Activated T-cell treated with anti-CD3 and anti-CD28 coated beads, Interleukin-2, amount 50 U/mL, for 72 hours (primary cell): ENCODE results near the gene DSCAML1. TPM values are rescaled to one million over a fixed set of nuclear protein-coding genes. Genes with fewer than 3 reads are reported as not detected.

Experiments
- ATAC-seq, 2 donors: fragments of 150-1000 bp; cut with Tn5 transposase; replicated peaks in 1 of 2; 2 replicates each; pipeline ENCODE4 v1.10.0; 2021; ENCODE audit warnings: moderate library complexity in 2 of 2, mild to moderate bottlenecking in 1 of 2
- DNase-seq, 2 donors: peaks; one replicate each; pipeline ENCODE4 v3.0.0; 2021 to 2022; ENCODE audit warnings: mixed read lengths in 1 of 2
- H3K27ac Mint-ChIP-seq: one replicate; pipeline ENCODE4 v1.8.0; 2022; ENCODE audit warnings: mild to moderate bottlenecking, moderate library complexity, mixed read lengths
- H3K27me3 Mint-ChIP-seq: one replicate; pipeline ENCODE4 v1.8.0; 2022; ENCODE audit warnings: low read depth, mixed read lengths
- H3K36me3 Mint-ChIP-seq, 2 donors: one replicate each; pipeline ENCODE4 v1.8.0; 2022; ENCODE audit warnings: mixed read lengths in 2 of 2, mild to moderate bottlenecking in 1 of 2; ENCODE audit not compliant: insufficient read depth in 2 of 2
- H3K4me1 Mint-ChIP-seq: one replicate; pipeline ENCODE4 v1.8.0; 2022; ENCODE audit warnings: low read depth, mixed read lengths
- H3K4me3 Mint-ChIP-seq, 2 donors: one replicate each; pipeline ENCODE4 v1.8.0; 2022; ENCODE audit warnings: mild to moderate bottlenecking in 2 of 2, mixed read lengths in 2 of 2, moderate library complexity in 2 of 2
- H3K9me3 Mint-ChIP-seq, 2 donors: one replicate each; pipeline ENCODE4 v1.8.0; 2022; ENCODE audit warnings: mixed read lengths in 2 of 2
- total RNA-seq, 2 donors: library from RNA; stranded (reverse); gene quantifications; one replicate each; pipeline ENCODE4 v1.2.3, GENCODE V29; 2022

The DSCAML1 gene
- total RNA-seq, 2 donors from 2014 or later = 1.5 to 2.5 TPM

DNA sequence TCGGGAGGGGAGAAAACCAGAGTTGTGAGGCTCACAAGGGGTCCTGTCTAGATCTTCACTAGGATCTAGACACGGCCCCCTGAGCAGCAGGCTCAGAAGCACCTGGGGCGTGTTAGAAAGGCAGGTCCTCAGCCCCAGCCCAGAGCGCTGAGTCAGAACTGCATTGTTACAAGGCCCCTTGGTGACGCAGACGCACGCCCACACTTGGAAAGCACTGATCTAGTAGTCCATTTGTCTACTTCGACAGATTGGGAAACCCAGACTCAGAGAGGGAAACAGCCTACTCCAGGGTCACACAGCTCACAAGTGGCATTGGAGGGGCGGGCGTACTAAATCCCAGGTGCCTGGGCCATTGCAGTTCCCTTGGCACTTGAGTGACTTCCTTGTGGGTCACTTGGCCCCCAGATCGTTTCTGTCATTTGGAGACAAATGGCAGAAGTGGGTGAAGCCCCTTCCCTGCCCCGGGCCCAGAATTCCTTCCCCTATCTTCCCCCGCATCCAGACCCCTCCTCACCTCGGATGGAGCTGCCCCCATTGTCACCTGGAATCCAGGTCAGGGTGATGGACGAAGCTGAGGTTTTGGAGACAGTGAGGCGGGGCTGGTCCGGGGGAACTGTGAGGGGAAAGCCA is 358.5 kb downstream of the DSCAML1 start:
- Mint-ChIP-seq H3K27me3 (peaks cover 8% of the 10 kb centered on the region), H3K9me3 (no peaks in the 10 kb centered on the region), H3K4me1 (no peaks in the 10 kb centered on the region), H3K36me3 (no peaks in the 10 kb centered on the region), H3K4me3 (peak overlapping the region in 1 of 2 donors; percentile 18), H3K27ac (no peak overlapping the region)
- peak; percentile 44 to 62 for DNase-seq
- peak; percentile 80 to 95 for ATAC-seq

DNA sequence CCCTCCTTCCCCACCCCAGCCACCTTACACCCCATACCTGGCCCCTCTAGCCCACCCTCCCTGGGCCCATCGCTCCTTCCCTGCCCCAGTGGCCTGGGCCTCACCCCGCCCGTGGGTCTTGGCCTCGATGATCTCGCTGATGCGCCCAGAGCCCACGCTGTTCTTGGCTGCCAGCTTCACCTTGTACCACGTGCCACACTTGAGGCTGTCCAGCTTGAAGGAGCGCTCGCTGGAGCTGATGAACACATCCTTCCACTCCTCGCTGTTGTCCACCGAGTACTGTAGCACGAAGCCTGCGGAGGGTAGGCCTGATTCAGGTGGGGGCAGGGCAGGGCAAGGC is 359.3 kb downstream of the DSCAML1 start:
- Mint-ChIP-seq H3K27me3 (peaks cover 8% of the 10 kb centered on the region), H3K4me1 (no peaks in the 10 kb centered on the region), H3K4me3 (no peak overlapping the region), H3K27ac (no peak overlapping the region), H3K9me3 (no peaks in the 10 kb centered on the region), H3K36me3 (no peaks in the 10 kb centered on the region)
- DNase-seq (no peak), ATAC-seq (no peak)

DNA sequence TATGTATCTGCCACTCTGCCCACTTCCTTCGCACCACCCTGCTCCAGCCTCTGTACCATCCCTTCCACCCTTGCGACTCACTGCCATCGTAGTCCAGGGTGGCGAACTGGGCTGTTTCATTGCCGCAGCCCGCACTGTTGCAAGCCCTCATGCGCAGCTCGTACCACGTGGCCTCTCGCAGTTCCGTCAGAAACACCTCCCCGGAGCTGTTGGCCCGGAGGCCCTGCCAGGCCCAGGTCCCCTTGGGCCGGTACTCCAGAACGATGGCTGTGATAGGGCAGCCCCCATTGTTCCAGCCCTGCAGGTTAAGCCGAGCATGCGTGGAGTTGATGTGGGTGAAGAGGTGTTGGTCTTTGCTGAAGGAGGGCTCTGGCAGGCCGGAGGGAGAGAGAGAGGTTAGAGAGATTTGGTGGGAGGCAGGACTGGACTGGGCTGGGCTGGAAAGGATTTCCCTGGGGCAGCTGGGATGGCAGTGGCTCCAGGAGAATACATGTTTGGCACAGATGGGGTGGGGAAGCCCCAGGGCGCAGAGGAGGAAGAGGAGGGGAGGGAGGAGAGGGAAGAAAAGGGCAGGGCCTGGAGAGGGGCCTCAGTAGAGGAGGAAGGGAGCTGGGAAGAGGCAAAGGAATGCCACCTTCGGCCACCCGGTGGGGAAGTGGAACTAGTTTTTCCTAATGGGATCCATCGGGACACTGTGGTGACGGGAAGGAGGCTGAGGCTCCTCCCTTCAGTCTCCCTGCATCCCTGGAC is 359.8 kb downstream of the DSCAML1 start:
- Mint-ChIP-seq H3K4me1 (no peaks in the 10 kb centered on the region), H3K9me3 (no peaks in the 10 kb centered on the region), H3K27ac (no peak overlapping the region), H3K36me3 (no peaks in the 10 kb centered on the region), H3K4me3 (no peak overlapping the region), H3K27me3 (peaks cover 8% of the 10 kb centered on the region)
- DNase-seq (no peak), ATAC-seq (no peak)

DNA sequence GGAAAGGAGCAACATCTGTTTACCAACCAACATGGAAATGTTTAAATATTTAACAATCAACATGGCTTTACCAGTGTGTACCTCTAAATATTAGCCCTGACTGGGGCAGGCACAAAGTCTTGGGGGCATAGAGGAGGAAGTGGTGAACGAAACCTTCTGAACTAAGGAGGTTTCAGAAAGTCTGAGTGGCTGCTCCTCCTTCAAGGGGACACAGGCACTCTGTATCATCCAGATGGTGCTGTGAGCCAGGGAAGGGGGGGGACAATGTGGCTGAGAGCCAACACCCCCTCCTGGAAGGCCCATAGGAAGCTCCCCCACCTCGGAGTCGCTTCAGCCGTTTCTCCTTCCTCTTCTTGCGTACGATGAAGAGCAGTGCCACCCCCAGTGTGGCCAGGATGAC is 361.7 kb downstream of the DSCAML1 start:
- ATAC-seq (no peak), DNase-seq (no peak)
- H3K27ac Mint-ChIP-seq = no peak overlapping the region
- no peaks in the 10 kb centered on the region for H3K36me3 Mint-ChIP-seq
- H3K27me3 Mint-ChIP-seq = peaks cover 8% of the 10 kb centered on the region
- H3K9me3 Mint-ChIP-seq = no peaks in the 10 kb centered on the region
- no peak overlapping the region for H3K4me3 Mint-ChIP-seq
- no peaks in the 10 kb centered on the region for H3K4me1 Mint-ChIP-seq

DNA sequence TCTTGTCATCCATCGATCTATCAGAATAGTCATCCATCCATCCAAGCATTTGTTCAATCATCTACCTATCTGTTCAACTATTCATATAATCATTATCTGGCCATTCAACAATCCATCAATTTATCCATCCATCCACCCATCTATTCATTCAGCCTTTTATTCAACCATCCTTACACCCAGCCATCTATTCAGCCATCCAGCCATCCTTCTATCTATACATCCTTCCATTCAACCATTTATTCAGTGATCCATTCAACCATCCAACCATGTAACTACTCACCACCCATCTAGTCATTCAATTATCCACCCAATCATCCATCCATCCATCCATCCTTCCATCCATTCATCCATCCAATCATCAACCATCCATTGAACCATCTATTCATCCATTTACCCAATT is 362.5 kb downstream of the DSCAML1 start:
- H3K27me3 Mint-ChIP-seq = peaks cover 8% of the 10 kb centered on the region
- no peaks in the 10 kb centered on the region for H3K4me1 Mint-ChIP-seq
- H3K4me3 Mint-ChIP-seq = no peak overlapping the region
- H3K27ac Mint-ChIP-seq = no peak overlapping the region
- H3K9me3 Mint-ChIP-seq = no peaks in the 10 kb centered on the region
- no peak for ATAC-seq
- H3K36me3 Mint-ChIP-seq = no peaks in the 10 kb centered on the region
- DNase-seq = no peak

DNA sequence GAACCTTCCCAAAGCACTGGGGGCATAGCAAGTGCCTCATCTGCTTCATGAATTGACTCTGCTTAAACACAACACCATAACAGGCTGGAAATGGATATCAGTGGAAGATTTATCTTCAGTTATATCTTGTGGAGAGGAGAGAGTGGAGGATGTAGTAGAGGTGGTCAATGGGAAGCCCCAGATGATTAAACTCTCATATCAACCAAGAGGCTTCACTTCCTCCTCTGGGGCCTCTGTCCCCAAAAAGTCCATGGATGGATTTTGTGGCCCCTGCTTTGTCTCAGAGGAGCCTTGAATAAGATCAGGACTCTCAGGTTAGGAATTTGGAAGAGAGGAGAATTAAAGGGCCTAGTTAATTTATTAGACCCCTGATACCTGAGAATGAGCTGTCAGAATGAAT is 363.3 kb downstream of the DSCAML1 start:
- Mint-ChIP-seq H3K9me3 (no peaks in the 10 kb centered on the region), H3K27me3 (peaks cover 8% of the 10 kb centered on the region), H3K4me3 (no peak overlapping the region), H3K4me1 (no peaks in the 10 kb centered on the region), H3K27ac (no peak overlapping the region), H3K36me3 (no peaks in the 10 kb centered on the region)
- ATAC-seq = no peak
- DNase-seq = no peak

DNA sequence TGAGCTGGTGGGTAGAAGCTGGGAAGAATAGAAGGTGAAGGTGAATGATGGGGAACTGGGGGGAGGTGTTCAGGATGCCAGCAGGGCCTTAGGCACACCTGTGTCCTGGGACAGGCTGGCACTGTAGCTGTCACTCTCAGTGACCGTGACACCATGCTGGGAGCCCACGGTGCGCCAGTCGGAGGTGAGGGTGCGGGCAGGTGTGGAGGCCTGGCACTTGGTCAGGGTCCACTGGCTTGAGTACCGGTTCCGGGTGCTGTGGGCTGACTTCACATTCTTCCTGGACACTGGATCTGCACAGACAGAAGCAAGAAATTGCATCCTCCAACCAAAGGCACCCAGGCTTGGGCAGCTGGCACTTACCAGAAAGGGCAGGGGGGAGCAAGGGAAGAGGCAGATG is 365.6 kb downstream of the DSCAML1 start:
- Mint-ChIP-seq H3K4me3 (no peak overlapping the region), H3K9me3 (no peaks in the 10 kb centered on the region), H3K4me1 (no peaks in the 10 kb centered on the region), H3K27me3 (peaks cover 8% of the 10 kb centered on the region), H3K36me3 (no peaks in the 10 kb centered on the region), H3K27ac (no peak overlapping the region)
- ATAC-seq = no peak
- DNase-seq = no peak

DNA sequence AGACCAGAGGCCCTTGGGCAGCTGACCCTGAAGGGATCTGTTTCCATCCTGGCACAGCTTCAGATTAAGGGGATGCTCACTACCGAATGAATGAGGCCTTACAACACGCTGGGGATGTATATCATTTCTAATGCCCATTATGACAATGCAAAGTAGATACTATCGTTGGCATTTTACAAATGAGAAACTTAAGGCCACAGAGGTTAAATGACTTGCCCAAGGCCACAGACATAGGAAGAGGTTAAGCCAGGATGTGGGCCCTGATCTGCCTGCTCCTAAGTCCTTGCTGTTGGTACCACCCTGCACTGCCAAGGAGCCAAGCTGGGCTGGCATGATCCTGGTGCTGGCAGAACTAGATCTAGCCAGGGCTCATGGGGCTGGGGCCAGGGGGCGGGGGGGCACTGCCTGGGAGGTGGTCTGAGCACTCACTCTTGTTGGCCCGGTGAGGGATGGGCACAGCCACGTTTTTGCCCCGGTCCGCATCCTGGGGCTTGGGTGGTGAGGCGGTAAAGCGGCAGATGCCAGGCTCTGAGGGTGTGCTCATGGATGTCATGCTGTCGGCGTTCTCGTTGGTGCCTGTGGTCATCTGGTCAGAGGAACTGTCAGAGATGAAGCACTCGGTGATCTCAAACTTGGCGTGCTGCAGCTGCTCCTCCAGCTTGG is 366.6 kb downstream of the DSCAML1 start:
- Mint-ChIP-seq H3K4me1 (no peaks in the 10 kb centered on the region), H3K4me3 (no peak overlapping the region), H3K36me3 (no peaks in the 10 kb centered on the region), H3K27ac (no peak overlapping the region), H3K9me3 (no peaks in the 10 kb centered on the region), H3K27me3 (no peaks in the 10 kb centered on the region)
- ATAC-seq (peak in 1 of 2 donors; percentile 71), DNase-seq (no peak)

DNA sequence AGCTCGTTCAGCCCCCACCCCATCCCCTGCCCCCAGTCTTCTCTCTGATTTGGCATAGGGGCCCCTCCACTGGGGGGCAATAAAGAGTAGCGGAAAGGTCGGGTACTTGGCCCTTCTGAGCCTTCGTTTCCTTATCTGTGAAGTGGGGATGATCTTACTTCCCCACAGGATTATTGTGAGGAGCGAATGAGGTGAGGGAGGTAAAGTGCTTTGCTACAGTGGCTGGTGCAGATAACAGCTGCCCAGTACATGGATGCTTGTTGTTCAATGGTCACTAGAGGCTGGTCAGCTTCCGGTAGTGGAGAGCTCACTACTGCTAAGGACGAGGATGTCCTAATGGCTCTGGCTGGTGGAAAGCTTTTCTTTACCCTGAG is 368.2 kb downstream of the DSCAML1 start:
- H3K4me1 Mint-ChIP-seq = no peaks in the 10 kb centered on the region
- DNase-seq = no peak
- no peaks in the 10 kb centered on the region for H3K36me3 Mint-ChIP-seq
- no peak for ATAC-seq
- no peak overlapping the region for H3K27ac Mint-ChIP-seq
- H3K4me3 Mint-ChIP-seq = no peak overlapping the region
- no peaks in the 10 kb centered on the region for H3K9me3 Mint-ChIP-seq
- H3K27me3 Mint-ChIP-seq = no peaks in the 10 kb centered on the region

DNA sequence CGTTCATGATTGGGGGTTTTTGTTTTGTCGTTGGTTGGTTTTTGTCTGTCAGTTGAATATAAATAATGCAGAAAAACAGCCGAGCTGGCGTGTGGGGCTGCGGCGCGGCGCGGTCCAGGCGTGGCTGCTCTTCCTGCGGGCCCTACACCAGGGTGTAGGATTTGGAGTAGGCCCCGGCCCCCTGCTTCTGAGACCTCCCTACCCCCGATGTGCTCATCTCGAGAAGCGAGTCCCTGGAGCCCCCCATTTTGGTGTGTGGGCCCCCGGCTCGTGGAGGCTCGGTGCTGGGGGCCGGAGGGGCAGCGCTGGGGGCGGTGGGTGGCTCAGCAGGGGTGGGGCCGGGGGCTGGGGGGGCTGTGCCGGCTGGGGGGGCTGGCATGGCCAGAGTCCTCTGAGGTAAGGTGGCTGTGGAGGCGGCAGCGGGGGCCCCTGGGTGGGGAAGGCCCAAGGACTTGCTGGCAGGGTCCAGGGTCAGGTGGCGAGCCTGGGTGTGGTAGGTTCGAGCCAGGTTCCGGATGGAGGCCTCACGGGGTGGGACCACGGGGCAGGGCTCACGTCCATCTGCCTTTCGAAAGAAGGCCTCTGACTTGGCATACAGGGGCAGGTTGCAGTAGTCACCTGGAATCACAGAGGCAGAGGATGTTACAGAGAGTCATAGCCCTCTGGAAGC is 368.7 kb downstream of the DSCAML1 start:
- H3K4me1 Mint-ChIP-seq = no peaks in the 10 kb centered on the region
- no peaks in the 10 kb centered on the region for H3K27me3 Mint-ChIP-seq
- no peaks in the 10 kb centered on the region for H3K9me3 Mint-ChIP-seq
- no peak overlapping the region for H3K4me3 Mint-ChIP-seq
- peak overlapping the region; percentile 31 for H3K27ac Mint-ChIP-seq
- no peak for ATAC-seq
- DNase-seq = no peak
- H3K36me3 Mint-ChIP-seq = no peaks in the 10 kb centered on the region

DNA sequence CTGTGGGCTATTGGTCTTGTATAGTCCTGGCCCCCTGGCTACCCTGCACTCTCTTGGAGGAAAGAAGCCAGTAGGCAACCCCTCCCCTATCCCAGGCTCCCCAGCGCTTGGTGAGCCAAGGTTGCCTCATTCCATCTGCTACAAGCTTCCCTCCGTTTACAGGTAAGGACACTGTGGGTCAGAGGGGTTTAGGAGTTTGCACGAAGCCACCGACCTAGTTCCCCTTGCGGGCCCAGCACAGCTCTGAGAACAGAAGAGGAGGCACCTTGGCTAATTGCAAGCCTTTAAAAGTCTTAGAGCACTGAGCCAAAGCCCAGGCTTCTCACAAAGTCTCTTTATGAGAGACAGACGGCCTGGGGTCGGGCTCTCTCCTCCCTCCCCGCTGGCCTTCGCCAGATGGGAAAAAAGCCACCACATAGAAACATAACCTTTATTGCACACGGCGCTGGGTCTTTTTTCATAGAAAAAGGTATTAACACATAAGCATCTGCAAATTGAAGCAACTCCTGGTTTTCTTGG is 369.6 kb downstream of the DSCAML1 start:
- no peaks in the 10 kb centered on the region for H3K27me3 Mint-ChIP-seq

DNA sequence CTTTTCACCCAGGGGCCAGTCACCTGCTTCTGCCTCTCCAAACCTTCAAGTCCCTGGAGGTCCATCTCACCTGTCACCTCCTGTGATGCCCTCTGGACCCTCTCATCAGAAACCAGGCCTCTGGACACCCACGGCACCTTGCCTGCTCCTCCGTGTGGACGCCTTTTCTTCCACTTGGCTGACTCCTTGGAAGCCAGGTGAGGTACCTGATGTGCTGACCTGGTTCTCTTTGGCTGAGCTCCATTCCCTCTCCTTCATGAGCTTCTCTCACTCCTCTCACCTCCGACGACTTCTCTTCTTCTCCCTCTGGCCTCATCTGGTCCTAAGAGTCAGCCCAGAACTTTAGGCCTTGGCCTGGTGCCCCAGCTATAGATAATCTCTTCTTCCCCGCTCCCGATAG is 370.1 kb downstream of the DSCAML1 start:
- H3K9me3 Mint-ChIP-seq = no peaks in the 10 kb centered on the region
- H3K27ac Mint-ChIP-seq = no peak overlapping the region
- H3K4me3 Mint-ChIP-seq = no peak overlapping the region
- no peaks in the 10 kb centered on the region for H3K36me3 Mint-ChIP-seq
- H3K4me1 Mint-ChIP-seq = no peaks in the 10 kb centered on the region
- DNase-seq = no peak
- no peak for ATAC-seq
- H3K27me3 Mint-ChIP-seq = no peaks in the 10 kb centered on the region

More for the DNA sequence above, 369.6 kb downstream of the DSCAML1 start:
- H3K9me3 Mint-ChIP-seq = no peaks in the 10 kb centered on the region
- ATAC-seq (no peak), DNase-seq (no peak)
- H3K36me3 Mint-ChIP-seq = no peaks in the 10 kb centered on the region
- H3K4me3 Mint-ChIP-seq = no peak overlapping the region
- no peaks in the 10 kb centered on the region for H3K4me1 Mint-ChIP-seq
- H3K27ac Mint-ChIP-seq = no peak overlapping the region

DNA sequence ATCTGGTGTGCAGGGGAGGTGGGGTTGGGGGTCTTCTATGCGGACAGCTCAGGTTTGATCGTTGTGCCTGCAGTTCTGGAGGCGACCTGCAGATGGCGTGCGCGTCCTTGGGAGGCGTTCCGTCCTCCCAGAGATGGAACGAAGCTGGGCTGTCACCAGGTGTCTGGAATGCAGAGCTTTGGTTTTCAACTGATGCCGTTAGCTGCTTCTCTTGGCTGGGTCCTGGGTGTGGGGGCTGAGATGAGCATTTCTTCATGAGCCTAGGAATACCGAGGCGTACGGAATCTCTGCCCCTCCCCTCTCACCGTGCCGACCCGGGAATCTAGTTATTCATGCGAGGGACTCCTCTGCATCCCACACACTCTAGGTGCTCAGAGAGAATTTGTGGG is 370.7 kb downstream of the DSCAML1 start:
- no peaks in the 10 kb centered on the region for H3K36me3 Mint-ChIP-seq
- no peak overlapping the region for H3K4me3 Mint-ChIP-seq
- no peaks in the 10 kb centered on the region for H3K4me1 Mint-ChIP-seq
- peak; percentile 75 to 81 for DNase-seq
- H3K27ac Mint-ChIP-seq = no peak overlapping the region
- peak; percentile 52 to 62 for ATAC-seq
- H3K9me3 Mint-ChIP-seq = no peaks in the 10 kb centered on the region
- no peaks in the 10 kb centered on the region for H3K27me3 Mint-ChIP-seq
